Brain microvascular endothelial cell (primary cell): ENCODE data around the gene PCDHB12.
"Not testable (repeated sequence)": the region's sequence is repeated elsewhere in the genome, so short reads cannot be mapped to it uniquely, and the experiment has no call there.

ENCODE experiments used
- DNase-seq: peaks from one replicate; pipeline ENCODE4 v3.0.0-alpha.2; 2020
- H3K27ac ChIP-seq: fragments of 250-450 bp; sonication (Bioruptor Pico); 2 replicates; pipeline ENCODE4 v1.5.1; 2020; ENCODE audit warnings: mild to moderate bottlenecking, moderate library complexity
- H3K27me3 ChIP-seq: fragments of 250-450 bp; sonication (Bioruptor Pico); replicated peaks from 2 replicates; pipeline ENCODE4 v1.5.1; 2020; ENCODE audit warnings: mild to moderate bottlenecking
- H3K36me3 ChIP-seq: fragments of 250-450 bp; sonication (Bioruptor Pico); replicated peaks from 2 replicates; pipeline ENCODE4 v1.5.1; 2020; ENCODE audit warnings: mild to moderate bottlenecking
- H3K4me3 ChIP-seq: 2 replicates; pipeline ENCODE4 v1.5.1; 2011; ENCODE audit warnings: low read depth, mild to moderate bottlenecking, control low read depth, low read length, moderate library complexity
- in situ Hi-C: cut with HindIII; loops from 2 replicates; pipeline ENCODE4 v1.10.0; 2017; ENCODE audit warnings: low sequenced_read_pairs, low pct_ligation_motif_present
- TF ChIP-seq, protein P1 (sequence below): IDR thresholded peaks from 2 replicates; pipeline ENCODE4 v1.5.1; 2011; ENCODE audit warnings: low read depth, mild to moderate bottlenecking, moderate library complexity, low read length, control low read depth, inconsistent platforms; ENCODE audit errors: missing control alignments

The PCDHB12 gene

DNA sequence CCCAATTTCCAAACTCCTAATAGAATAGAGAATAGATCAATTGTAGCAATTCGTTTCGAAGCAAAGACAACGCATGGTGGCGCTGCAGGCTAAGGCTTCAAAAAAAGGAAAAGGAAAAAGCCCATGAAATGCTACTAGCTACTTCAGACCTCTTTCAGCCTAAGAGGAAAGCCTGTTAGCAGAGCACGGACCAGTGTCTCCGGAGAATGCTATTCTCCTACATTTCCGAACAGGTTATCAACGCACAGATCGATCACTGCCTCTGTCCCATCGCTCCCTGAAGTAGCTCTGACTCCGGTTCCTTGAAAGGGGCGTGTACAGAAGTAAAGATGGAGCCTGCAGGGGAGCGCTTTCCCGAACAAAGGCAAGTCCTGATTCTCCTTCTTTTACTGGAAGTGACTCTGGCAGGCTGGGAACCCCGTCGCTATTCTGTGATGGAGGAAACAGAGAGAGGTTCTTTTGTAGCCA is 36.8 kb downstream of the PCDHB12 start, which contains the start of gene PCDHB15:
PCDHB15 (plus strand) TSS at position 146 of the 468 bp plus-strand sequence; CDS start at position 330, 184 bp downstream.
- in situ Hi-C loops, result no loop called here
- H3K36me3 ChIP-seq, result no peaks in the 10 kb centered on the region
- no peak for DNase-seq
- TF ChIP-seq, protein P1, sequence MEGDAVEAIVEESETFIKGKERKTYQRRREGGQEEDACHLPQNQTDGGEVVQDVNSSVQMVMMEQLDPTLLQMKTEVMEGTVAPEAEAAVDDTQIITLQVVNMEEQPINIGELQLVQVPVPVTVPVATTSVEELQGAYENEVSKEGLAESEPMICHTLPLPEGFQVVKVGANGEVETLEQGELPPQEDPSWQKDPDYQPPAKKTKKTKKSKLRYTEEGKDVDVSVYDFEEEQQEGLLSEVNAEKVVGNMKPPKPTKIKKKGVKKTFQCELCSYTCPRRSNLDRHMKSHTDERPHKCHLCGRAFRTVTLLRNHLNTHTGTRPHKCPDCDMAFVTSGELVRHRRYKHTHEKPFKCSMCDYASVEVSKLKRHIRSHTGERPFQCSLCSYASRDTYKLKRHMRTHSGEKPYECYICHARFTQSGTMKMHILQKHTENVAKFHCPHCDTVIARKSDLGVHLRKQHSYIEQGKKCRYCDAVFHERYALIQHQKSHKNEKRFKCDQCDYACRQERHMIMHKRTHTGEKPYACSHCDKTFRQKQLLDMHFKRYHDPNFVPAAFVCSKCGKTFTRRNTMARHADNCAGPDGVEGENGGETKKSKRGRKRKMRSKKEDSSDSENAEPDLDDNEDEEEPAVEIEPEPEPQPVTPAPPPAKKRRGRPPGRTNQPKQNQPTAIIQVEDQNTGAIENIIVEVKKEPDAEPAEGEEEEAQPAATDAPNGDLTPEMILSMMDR, result no peak
- H3K27ac ChIP-seq, result no peak within 1 kb of the TSS
- no peak within 1 kb of the TSS for H3K4me3 ChIP-seq
- no peaks in the 10 kb centered on the region for H3K27me3 ChIP-seq

DNA sequence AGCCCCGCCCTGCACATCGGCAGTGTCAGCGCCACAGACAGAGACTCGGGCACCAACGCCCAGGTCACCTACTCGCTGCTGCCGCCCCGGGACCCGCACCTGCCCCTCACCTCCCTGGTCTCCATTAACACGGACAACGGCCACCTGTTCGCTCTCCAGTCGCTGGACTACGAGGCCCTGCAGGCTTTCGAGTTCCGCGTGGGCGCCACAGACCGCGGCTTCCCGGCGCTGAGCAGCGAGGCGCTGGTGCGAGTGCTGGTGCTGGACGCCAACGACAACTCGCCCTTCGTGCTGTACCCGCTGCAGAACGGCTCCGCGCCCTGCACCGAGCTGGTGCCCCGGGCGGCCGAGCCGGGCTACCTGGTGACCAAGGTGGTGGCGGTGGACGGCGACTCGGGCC is 38.5 kb downstream of the PCDHB12 start:
- H3K4me3 ChIP-seq, H3K36me3 ChIP-seq, in situ Hi-C loops, DNase-seq, H3K27me3 ChIP-seq, H3K27ac ChIP-seq: not testable (repeated sequence)

DNA sequence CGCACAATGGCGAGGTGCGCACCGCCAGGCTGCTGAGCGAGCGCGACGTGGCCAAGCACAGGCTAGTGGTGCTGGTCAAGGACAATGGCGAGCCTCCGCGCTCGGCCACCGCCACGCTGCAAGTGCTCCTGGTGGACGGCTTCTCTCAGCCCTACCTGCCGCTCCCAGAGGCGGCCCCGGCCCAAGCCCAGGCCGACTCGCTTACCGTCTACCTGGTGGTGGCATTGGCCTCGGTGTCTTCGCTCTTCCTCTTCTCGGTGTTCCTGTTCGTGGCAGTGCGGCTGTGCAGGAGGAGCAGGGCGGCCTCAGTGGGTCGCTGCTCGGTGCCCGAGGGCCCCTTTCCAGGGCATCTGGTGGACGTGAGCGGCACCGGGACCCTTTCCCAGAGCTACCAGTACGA is 38.9 kb downstream of the PCDHB12 start:
- H3K27me3 ChIP-seq, DNase-seq, in situ Hi-C loops: not testable (repeated sequence)

DNA sequence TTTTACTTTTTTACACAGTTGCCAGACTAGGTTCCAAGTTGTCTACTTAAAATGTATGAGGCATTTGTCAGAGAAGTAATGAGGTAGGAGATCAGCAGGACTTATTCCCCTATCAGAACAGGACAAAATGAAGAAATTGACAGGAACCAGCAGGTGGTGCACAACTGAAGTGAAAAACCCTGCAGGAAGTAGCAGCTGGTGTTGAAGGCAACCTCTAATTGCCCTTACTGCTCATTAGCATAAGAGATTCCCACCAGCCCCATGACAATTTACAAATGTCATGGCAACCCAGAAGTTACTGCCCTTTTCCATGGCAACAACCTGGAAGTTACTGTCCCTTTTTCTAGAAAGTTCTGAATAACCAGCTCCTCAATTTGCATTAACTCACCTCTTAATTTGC is 42.1 kb downstream of the PCDHB12 start:
- Histone ChIP-seq H3K36me3 (no peaks in the 10 kb centered on the region), H3K27ac (no peak overlapping the region), H3K27me3 (no peaks in the 10 kb centered on the region), H3K4me3 (no peak overlapping the region)
- TF ChIP-seq, protein P1, result no peak
- no peak for DNase-seq
- in situ Hi-C loops, result no loop called here

More for the DNA sequence above, 38.9 kb downstream of the PCDHB12 start:
- H3K36me3 ChIP-seq, H3K27ac ChIP-seq, H3K4me3 ChIP-seq: not testable (repeated sequence)

GRCh38 chr5:141258464-141258863 is 49.9 kb downstream of the PCDHB12 start:
- in situ Hi-C loops, result no loop called here
- Histone ChIP-seq H3K27me3 (no peaks in the 10 kb centered on the region), H3K4me3 (no peak overlapping the region), H3K27ac (no peak overlapping the region), H3K36me3 (no peaks in the 10 kb centered on the region)
- TF ChIP-seq, protein P1, result no peak
- no peak for DNase-seq

GRCh38 chr5:141258948-141259347 is 50.4 kb downstream of the PCDHB12 start:
- TF ChIP-seq, protein P1, result no peak
- Histone ChIP-seq H3K4me3 (no peak overlapping the region), H3K27me3 (no peaks in the 10 kb centered on the region), H3K27ac (no peak overlapping the region), H3K36me3 (no peaks in the 10 kb centered on the region)
- DNase-seq, result no peak
- in situ Hi-C loops, result no loop called here
